Measurements from ENCODE around the gene G3BP1. TPM values are rescaled to one million over a fixed set of nuclear protein-coding genes. Genes with fewer than 3 reads are reported as not detected.

G3BP1 gene
- total and polyA plus RNA-seq, 9 of the 15 experiments (the other 6 are each of a cell fraction or from before 2014, with no cell fraction given), result 54.7 to 264 (median 105) TPM

DNA sequence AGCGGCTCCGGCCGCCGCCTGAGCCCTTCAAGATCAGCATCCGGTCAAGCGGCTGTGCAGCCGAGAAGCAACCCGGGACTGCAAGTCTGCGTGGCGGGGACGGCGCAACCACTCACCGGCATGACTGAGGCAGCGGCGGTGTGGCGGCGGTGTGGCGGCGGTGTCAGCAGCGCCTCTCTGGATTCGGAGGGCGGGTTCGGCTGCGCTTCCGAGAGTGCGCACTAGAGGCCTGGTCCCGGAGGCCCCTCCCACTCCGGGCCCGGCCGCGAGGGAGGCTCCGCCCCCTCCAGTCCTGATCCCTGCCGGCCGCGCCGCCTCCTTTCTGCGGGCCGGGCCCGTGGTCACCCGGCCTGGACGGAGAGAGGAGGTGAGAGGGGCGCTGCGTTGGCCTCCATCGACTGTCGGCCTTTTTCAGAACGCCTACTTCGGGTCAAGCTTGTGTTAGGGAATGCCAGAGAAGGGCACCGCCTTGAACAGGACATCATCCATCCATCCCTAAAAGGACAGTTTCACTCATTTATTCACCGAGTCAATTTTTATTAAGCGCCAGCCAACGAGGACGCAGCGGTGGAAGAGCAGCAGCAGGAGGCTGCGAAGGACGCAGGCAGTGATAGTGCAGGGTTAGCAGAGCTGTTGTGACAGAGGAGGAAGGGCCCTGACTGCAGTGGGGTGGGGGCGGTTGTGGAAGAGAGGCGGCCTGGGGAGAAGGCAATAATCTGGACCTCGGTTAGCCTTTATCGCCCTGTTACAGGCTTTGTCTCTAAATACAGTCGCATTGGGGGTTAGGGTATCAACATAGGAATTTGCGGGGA, 13.1 kb upstream of the G3BP1 start, which contains the start of gene ATOX1 (continued):
- TF ChIP-seq, protein P1, sequence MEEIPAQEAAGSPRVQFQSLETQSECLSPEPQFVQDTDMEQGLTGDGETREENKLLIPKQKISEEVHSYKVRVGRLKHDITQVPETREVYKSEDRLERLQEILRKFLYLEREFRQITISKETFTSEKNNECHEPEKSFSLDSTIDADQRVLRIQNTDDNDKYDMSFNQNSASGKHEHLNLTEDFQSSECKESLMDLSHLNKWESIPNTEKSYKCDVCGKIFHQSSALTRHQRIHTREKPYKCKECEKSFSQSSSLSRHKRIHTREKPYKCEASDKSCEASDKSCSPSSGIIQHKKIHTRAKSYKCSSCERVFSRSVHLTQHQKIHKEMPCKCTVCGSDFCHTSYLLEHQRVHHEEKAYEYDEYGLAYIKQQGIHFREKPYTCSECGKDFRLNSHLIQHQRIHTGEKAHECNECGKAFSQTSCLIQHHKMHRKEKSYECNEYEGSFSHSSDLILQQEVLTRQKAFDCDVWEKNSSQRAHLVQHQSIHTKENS (CRISPR knock-in tag; IDR thresholded peaks at IDR 0.05), result no peak
- TF ChIP-seq DPF2 (IDR thresholded peaks at IDR 0.05) (peak; percentile 79), DMBX1 (CRISPR knock-in tag; IDR thresholded peaks at IDR 0.05; ENCODE audit: borderline replicate concordance) (0 out of 2 replicates have a peak, but pooled peaks have one; percentile 30), ESRRA (IDR thresholded peaks at IDR 0.05; ENCODE audit: borderline replicate concordance, low read depth) (peak; percentile 45), BMI1 (IDR thresholded peaks at IDR 0.05; ENCODE audit: low read length) (no peak), NFRKB (IDR thresholded peaks at IDR 0.05; ENCODE audit: low read depth) (peak; percentile 68; the same call in 1 of the 2 replicates), FOXJ3 (CRISPR knock-in tag; IDR thresholded peaks at IDR 0.05) (no peak), SMARCC2 (IDR thresholded peaks at IDR 0.05; ENCODE audit: low read depth) (peak; percentile 36; the same call in 1 of the 2 replicates), KLF6 (CRISPR knock-in tag; IDR thresholded peaks at IDR 0.05; ENCODE audit: borderline replicate concordance) (no peak), MAFF (IDR thresholded peaks at IDR 0.05; ENCODE audit: low read length) (no peak), POLR2A (conservative IDR thresholded peaks at IDR 0.05) (peak; percentile 94), ZNF239 (CRISPR knock-in tag; IDR thresholded peaks at IDR 0.05) (no peak), ZNF263 (CRISPR knock-in tag; IDR thresholded peaks at IDR 0.05; ENCODE audit: borderline replicate concordance) (no peak), SPI1 (IDR thresholded peaks at IDR 0.05; ENCODE audit: borderline replicate concordance, low read depth, low read length) (peak; percentile 15; the same call in 1 of the 2 replicates), KDM5B (IDR thresholded peaks at IDR 0.05; ENCODE audit: insufficient replicate concordance, low read depth, low read length) (peak; percentile 91), ZNF3 (CRISPR knock-in tag; IDR thresholded peaks at IDR 0.05) (no peak)
- TF ChIP-seq, protein P2, sequence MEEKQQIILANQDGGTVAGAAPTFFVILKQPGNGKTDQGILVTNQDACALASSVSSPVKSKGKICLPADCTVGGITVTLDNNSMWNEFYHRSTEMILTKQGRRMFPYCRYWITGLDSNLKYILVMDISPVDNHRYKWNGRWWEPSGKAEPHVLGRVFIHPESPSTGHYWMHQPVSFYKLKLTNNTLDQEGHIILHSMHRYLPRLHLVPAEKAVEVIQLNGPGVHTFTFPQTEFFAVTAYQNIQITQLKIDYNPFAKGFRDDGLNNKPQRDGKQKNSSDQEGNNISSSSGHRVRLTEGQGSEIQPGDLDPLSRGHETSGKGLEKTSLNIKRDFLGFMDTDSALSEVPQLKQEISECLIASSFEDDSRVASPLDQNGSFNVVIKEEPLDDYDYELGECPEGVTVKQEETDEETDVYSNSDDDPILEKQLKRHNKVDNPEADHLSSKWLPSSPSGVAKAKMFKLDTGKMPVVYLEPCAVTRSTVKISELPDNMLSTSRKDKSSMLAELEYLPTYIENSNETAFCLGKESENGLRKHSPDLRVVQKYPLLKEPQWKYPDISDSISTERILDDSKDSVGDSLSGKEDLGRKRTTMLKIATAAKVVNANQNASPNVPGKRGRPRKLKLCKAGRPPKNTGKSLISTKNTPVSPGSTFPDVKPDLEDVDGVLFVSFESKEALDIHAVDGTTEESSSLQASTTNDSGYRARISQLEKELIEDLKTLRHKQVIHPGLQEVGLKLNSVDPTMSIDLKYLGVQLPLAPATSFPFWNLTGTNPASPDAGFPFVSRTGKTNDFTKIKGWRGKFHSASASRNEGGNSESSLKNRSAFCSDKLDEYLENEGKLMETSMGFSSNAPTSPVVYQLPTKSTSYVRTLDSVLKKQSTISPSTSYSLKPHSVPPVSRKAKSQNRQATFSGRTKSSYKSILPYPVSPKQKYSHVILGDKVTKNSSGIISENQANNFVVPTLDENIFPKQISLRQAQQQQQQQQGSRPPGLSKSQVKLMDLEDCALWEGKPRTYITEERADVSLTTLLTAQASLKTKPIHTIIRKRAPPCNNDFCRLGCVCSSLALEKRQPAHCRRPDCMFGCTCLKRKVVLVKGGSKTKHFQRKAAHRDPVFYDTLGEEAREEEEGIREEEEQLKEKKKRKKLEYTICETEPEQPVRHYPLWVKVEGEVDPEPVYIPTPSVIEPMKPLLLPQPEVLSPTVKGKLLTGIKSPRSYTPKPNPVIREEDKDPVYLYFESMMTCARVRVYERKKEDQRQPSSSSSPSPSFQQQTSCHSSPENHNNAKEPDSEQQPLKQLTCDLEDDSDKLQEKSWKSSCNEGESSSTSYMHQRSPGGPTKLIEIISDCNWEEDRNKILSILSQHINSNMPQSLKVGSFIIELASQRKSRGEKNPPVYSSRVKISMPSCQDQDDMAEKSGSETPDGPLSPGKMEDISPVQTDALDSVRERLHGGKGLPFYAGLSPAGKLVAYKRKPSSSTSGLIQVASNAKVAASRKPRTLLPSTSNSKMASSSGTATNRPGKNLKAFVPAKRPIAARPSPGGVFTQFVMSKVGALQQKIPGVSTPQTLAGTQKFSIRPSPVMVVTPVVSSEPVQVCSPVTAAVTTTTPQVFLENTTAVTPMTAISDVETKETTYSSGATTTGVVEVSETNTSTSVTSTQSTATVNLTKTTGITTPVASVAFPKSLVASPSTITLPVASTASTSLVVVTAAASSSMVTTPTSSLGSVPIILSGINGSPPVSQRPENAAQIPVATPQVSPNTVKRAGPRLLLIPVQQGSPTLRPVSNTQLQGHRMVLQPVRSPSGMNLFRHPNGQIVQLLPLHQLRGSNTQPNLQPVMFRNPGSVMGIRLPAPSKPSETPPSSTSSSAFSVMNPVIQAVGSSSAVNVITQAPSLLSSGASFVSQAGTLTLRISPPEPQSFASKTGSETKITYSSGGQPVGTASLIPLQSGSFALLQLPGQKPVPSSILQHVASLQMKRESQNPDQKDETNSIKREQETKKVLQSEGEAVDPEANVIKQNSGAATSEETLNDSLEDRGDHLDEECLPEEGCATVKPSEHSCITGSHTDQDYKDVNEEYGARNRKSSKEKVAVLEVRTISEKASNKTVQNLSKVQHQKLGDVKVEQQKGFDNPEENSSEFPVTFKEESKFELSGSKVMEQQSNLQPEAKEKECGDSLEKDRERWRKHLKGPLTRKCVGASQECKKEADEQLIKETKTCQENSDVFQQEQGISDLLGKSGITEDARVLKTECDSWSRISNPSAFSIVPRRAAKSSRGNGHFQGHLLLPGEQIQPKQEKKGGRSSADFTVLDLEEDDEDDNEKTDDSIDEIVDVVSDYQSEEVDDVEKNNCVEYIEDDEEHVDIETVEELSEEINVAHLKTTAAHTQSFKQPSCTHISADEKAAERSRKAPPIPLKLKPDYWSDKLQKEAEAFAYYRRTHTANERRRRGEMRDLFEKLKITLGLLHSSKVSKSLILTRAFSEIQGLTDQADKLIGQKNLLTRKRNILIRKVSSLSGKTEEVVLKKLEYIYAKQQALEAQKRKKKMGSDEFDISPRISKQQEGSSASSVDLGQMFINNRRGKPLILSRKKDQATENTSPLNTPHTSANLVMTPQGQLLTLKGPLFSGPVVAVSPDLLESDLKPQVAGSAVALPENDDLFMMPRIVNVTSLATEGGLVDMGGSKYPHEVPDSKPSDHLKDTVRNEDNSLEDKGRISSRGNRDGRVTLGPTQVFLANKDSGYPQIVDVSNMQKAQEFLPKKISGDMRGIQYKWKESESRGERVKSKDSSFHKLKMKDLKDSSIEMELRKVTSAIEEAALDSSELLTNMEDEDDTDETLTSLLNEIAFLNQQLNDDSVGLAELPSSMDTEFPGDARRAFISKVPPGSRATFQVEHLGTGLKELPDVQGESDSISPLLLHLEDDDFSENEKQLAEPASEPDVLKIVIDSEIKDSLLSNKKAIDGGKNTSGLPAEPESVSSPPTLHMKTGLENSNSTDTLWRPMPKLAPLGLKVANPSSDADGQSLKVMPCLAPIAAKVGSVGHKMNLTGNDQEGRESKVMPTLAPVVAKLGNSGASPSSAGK (IDR thresholded peaks at IDR 0.05), result peak; percentile 77

All from K562 (cell line).